GM15510 (cell line): ENCODE data around the gene NGLY1.

ENCODE experiments used
- POLR2A ChIP-seq: IDR thresholded peaks from 3 replicates; pipeline ENCODE4 v1.6.1; 2011; ENCODE audit warnings: borderline replicate concordance; ENCODE audit not compliant: insufficient read length; ENCODE audit errors: extremely low read depth

The NGLY1 gene

DNA sequence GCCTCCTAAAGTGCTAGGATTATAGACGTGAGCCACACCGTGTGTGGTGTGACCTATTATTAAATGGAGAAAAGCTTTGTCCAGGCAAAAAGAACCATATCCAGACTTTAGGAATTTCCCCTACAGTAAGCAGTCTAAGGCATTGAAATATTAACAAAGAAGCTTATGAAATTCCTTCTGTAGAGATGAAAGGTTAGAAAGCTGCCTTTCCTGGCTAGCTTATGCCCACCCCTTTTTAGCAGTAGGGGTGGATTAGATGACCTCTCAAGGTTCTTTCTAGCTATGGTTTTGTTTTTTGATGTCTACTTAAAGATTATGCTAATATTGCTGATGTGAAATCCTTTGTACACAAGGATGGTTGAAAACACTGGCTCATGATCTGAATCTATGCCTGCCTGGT is 20.6 kb upstream of the NGLY1 start:
- no peak for TF ChIP-seq POLR2A

DNA sequence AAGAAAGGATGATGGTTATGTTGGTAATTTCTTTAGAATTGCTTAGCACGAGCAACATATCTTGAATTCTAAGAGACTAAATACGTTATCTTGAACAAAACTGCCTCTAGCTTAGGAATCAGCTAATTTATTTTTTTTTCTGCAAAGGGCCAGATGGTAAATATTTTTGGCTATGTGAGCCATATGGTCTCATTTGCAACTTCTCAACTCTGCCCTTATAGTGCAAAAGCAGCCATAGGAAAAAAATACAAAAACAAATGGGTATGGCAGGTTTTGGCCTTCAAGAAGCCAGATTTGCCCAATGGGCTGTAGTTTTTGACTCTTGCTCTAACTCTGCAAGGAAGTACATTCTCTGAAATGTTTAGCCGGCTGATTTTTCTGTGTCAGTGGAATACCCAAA is 18.5 kb upstream of the NGLY1 start:
- no peak for TF ChIP-seq POLR2A

DNA sequence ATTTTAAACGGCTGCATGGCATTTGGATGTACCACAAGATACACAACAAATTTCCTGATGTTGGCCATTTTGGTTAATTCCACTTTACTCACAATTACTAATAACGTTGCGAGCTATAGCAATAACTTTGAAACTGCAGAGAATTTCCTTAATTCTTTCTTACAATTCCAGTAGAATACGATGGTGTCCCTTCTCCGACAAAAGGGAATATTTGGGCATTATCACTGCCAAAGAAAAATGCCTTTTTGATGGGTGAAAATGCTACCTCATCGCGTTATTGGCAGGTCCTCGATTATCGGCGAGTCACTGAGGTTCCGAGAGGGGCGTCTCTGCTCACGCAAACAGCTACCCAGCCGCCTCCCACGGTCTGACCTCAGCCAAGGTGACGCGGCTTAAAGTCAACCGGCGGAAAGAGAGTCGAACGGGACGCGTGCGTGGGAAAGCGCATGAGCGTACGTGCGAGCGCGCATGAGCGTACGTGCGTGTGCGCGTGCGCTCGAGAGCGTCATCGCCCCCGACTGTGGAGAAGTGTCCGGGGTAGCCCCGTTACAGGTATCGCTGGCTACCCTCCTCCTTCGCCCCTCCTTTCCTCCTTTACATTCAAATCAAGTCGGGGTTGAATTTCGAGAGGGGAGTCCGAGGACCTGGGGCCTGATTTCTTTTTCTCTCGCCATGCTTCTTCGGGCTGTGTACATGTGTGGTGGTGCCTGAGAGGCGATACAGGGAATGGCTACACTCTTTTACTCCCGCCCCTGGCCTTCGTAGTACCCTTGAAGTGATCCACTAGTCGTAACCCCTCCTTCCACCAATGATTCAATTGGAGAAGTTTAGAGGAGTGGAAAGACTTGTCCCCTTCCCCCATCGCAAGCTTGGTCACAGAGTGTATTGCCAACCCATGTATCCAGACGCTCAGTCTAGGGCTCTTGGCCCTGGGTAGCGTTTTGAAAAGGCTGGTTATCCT is 6.6 kb upstream of the NGLY1 start, which contains the start of gene OXSM:
Gene OXSM, plus strand, starts transcription at position 495 of the 961 bp plus-strand sequence. CDS start 931 bp downstream, outside the sequence.
- peak; percentile 86 for TF ChIP-seq POLR2A

DNA sequence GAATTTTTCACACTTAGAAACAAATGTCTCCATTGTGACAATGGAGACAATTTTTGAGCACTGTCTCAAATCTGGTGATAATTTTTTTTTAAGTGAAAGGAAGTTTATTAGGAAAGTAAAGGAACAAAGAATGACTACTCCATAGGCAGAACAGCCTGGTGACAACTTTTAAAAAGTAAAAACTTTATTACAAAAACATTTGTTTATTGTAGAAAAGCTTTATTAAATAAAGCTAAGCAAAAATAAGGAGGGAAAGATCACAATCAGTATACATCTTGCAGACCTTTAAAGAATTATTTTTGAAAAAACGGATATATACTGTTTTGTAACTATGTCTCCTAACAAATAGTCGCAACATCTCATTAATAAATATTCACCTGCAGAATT is 6.0 kb upstream of the NGLY1 start:
- no peak for TF ChIP-seq POLR2A

DNA sequence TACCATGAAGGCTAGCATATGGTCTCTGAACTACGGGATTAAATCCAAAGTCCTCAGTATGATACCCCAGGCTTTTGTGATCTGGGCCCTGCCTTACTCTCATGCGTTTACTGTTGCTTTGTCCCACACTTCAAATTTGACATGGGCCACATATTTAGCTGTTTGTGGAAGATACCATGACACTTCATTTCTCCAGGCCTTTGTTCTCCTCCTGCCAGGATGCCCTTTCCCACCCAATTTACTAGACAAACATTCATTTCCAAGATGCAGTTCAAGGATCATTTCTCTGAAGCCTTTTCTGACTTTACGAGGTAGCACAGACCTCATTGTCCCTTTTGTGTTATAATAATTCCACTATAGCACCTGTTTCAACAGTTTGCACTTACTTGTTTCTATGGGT is 4.4 kb upstream of the NGLY1 start:
- TF ChIP-seq POLR2A: no peak

DNA sequence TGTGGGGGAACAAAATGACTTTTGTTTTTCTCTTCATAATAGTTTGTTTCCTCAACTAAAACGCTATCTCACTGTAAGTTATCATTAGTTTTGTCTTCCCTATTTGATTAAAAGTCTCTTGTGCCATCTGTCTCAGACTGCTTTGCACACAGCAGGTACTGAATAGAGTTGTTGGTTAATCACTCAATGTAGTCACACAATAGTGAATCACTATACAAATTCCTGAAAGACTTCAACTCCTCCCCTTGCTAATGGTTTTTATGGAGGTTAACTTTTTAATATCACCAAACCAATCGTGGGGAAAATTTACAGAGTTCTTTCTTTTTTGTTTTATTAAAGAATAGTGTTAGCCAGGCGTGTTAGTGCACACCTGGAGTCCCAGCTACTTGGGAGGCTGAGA is 2.6 kb upstream of the NGLY1 start:
- TF ChIP-seq POLR2A: no peak

DNA sequence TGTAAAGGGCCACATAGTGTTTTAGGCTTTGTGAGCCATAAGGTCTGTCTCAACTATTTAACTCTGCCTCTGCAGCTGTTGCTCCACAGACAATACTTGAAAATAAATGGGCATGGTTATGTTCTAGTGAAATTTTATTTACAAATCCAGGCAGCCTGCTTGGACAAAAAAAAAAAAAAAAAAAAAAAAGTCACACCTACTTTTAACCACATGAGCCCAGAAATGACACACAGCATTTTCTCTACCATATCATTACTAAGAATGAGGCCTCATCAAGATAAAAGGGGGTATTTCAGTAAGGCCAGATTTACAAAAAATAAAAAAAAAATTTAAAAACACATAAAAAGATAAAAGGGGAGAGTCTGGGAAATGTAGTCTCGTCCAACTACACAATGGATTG is 1.7 kb upstream of the NGLY1 start:
- TF ChIP-seq POLR2A: no peak

DNA sequence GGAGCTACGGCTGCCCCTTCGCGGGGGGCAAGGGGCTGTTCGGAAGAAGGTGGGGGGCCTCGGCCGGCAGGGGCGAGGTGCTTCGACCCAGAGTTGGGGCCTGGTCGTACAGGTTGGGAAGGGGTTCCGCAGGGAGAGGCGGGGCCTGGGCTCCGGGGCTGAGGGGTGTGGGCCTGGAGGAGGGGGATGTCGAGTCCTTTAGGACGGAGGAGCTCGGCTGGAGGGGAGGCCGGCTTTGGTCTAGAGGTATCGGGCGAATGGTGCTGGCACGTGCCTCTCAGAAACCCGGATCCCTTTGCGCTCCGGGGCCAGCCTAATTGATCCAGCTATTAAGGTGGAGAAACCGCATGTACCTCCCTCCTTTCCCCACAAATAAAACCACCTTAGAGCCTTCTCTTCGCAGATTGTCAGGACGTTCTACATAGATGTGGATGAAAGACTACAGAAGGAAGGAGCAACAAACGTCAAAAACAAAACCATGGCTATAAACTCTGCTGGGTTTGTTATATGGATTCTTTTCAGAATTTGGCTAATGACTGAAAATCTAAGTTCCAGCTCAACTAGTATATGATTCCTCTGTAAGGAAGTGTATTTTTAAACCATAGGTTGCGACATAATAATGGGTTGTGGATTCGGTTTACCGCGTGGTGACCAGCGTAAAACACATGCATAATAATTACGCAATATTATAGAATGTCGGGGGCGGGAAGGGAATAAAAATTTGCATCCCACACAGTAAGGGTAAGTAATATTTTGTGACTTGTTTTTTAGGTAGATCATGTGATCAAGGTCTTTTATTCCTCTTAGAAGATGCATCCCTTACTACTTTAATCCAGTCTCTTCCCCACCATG is 644 bp upstream of the NGLY1 start:
- no peak for TF ChIP-seq POLR2A

DNA sequence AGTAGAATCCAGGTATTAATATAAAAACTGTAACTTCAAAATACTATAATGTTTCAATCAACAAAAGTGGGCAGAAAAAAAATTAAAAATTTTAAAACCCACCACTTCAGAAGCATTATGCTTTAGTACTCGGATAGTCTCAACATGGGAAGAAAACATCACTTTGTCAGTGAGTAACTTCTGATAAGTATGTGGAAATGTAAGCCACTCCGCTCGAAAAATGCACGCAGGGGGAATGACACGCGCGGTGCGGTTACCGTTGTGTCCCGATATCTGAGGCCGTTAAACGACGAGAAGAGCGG is 656 bp downstream of the NGLY1 start:
- no peak for TF ChIP-seq POLR2A

DNA sequence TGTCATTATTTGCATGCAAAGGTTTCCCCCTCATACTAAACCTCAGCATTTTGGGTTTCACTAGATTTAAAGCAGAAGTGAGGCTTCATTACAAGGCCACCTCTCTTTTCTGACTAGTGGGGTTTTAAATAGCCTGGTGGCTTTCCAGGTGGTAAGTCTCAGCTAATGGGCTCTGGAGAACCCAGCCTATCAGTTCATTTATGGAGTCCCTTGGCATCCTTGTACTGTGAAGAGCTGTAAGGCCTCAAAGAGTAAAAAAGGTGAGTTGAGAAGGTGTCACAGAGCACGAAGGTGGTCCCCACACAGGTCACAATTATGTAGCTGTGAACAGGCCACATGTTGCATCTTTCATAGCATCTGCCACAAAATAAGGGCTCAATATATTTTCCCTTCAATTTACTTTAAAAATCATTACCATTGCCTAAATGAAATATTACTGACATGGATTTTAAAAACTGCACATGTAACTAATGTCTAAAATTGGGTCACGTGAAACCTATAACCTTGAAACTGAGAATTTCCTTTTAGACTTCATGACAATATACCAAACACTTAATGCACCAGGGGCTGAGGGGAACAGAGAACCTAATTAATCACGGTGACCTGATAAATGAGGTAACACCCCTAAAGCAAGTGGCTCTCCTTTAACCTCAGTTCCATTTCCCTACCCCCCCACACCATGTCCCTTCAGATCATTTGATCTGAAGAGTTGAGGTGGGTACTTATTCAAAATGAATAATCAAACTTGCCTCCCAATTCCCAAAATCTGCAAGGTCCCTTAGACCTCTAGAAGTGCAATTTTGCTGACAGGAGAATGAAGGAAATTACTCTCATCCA is 1.3 kb downstream of the NGLY1 start:
- no peak for TF ChIP-seq POLR2A

DNA sequence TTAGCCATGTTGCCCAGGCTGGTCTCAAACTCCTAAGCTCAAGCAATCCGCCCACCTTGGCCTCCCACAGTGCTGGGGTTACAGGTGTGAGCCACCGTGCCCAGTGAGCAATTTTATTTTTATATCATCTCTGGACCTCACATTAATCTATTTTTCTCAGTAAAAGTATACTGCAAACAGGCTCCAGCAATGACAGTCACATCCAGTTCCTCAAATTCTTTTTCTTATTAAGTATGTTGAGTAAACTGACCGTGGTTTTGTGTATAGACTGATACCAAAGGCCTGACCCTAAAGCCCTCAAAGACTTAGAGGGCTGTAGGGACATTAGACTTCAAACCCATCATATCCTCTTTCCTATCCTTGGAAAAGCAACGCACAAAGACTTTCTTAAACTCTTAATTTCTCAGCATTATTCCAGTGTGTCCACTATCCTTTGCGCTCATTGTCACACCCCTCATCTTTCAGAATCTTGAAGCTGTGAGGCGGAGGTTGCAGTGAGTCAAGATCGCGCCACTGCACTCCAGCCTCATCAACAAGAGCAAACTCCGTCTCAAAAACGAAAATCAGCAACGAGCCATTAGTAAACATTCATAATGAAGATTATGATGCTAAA is 2.0 kb downstream of the NGLY1 start:
- TF ChIP-seq POLR2A: no peak

DNA sequence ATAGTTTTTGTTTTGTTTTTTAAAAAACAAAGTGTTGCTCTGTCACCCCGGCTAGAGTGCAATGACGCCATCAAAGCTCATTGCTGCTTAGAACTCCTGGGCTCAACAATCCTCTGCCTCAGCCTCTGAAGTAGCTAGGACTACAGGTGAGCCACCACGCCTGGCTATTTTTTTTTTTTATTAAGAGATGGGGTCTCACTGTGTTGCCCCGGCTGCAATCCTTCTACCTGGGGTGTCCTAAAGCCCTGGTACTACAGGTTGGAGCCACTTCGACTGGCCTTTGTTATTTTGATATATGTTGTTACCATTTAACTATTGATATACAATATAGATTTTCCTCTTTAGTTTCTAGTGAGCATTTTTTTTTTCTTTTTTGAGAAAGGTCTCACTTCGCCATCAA is 2.6 kb downstream of the NGLY1 start:
- no peak for TF ChIP-seq POLR2A

DNA sequence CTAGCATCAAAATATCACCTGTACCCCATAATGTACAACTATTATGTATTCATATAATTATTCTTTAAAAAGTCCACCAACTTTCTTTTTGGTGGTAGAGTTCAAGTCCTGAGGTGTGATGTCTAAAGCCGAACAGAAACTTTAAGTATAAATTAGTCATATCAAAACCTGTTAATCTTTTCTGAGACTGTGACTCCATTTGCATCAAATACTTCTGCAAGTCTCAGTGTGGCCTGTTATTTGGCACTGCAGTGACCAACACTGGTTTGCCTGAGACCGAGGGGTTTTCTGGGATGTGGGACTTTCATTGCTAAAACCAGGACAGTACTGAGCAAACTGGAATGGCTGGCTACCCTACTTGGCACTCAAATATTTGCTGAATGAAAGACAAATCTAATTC is 7.3 kb downstream of the NGLY1 start:
- no peak for TF ChIP-seq POLR2A

DNA sequence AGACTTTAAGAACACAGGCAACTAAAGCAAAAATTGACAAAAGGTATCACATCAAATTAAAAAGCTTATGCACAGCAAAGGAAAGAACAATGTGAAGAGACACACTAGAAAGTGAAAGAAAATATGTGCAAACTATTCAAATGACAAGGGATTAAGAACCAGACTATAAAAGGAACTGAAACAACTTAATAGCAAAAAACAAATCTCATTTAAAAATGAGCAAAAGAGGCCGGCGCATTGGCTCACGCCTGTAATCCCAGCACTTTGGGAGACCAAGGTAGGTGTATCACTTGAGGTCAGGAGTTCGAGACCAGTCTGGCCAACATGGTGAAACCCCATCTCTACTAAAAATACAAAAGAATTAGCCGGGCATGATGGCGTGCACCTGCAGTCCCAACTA is 14.4 kb downstream of the NGLY1 start:
- TF ChIP-seq POLR2A: no peak
